ENCODE data around the gene RAD9A. TPM values are rescaled to one million over a fixed set of nuclear protein-coding genes. Genes with fewer than 3 reads are reported as not detected.

RAD9A gene
- total RNA-seq, 1 donor from 2014 or later = 22.6 TPM

Other genes starting within 250 kb of the RAD9A start
- gene GRK2, start 125.5 kb upstream of the RAD9A start, total RNA-seq = 65.3 TPM
- gene ANKRD13D, start 102.7 kb upstream of the RAD9A start, total RNA-seq = 54.7 TPM
- 30.9 TPM for gene SSH3, start 88.5 kb upstream of the RAD9A start, total RNA-seq
- 107 TPM for gene POLD4, start 38.4 kb upstream of the RAD9A start, total RNA-seq
- 32.6 TPM for gene CLCF1, start 18.4 kb upstream of the RAD9A start, total RNA-seq
- gene PPP1CA, start 9.9 kb downstream of the RAD9A start, total RNA-seq = 113 TPM
- gene TBC1D10C, start 12.1 kb downstream of the RAD9A start, total RNA-seq = 0.64 TPM
- 6.0 TPM for gene CARNS1, start 23.7 kb downstream of the RAD9A start, total RNA-seq
- 72.3 TPM for gene RPS6KB2, start 36.5 kb downstream of the RAD9A start, total RNA-seq
- gene PTPRCAP, start 45.7 kb downstream of the RAD9A start, total RNA-seq = 26.6 TPM
- gene CORO1B, start 51.5 kb downstream of the RAD9A start, total RNA-seq = 93.4 TPM
- gene GPR152, start 60.7 kb downstream of the RAD9A start, total RNA-seq = not detected
- not detected for gene CABP4, start 63.4 kb downstream of the RAD9A start, total RNA-seq
- 189 TPM for gene TMEM134, start 77.3 kb downstream of the RAD9A start, total RNA-seq
- gene AIP, start 91.0 kb downstream of the RAD9A start, total RNA-seq = 116 TPM
- 31.8 TPM for gene PITPNM1, start 113.4 kb downstream of the RAD9A start, total RNA-seq
- 159 TPM for gene CDK2AP2, start 116.2 kb downstream of the RAD9A start, total RNA-seq
- gene CABP2, start 131.5 kb downstream of the RAD9A start, total RNA-seq = not detected
- gene GSTP1, start 191.8 kb downstream of the RAD9A start, total RNA-seq = 1,335 TPM
- gene NDUFV1, start 214.9 kb downstream of the RAD9A start, total RNA-seq = 128 TPM
- gene NUDT8, start 238.0 kb downstream of the RAD9A start, total RNA-seq = 23.4 TPM
- gene TBX10, start 247.8 kb downstream of the RAD9A start, total RNA-seq = not detected